H1 (cell line): ENCODE results near the gene CCDC192. TPM values are rescaled to one million over a fixed set of nuclear protein-coding genes. Genes with fewer than 3 reads are reported as not detected.

Experiments used
- CTCF ChIA-PET: fragments of 300-600 bp; sonication (Branson Sonifier 250); formaldehyde crosslinking; loops from one replicate; lab custom pipeline; 2021; ENCODE audit not compliant: partially characterized antibody; lab: Charles Lee
- POLR2A ChIA-PET: fragments of 300-600 bp; sonication (Branson Sonifier 250); formaldehyde crosslinking; loops from one replicate; lab custom pipeline; 2021; ENCODE audit warnings: inconsistent platforms; ENCODE audit not compliant: partially characterized antibody; lab: Charles Lee
- DNase-seq, 2 experiments: peaks; one replicate each; pipeline versions ENCODE4 v3.0.0 to v3.0.0-alpha.2; 2010 to 2022; ENCODE audit warnings: low spot score in 2 of 2, low read depth in 1 of 2, mixed read lengths in 1 of 2
- FAIRE-seq: peaks from 2 replicates; lab custom pipeline; 2011; peaks lifted over from hg19 to GRCh38; lab: Jason Lieb, UNC
- H2AFZ ChIP-seq: 2 replicates; pipeline ENCODE4 v1.8.1; 2012; ENCODE audit warnings: low read length, inconsistent platforms
- H2AK5ac ChIP-seq: 2 replicates; pipeline ENCODE4 v1.6.1; 2013; ENCODE audit warnings: low read depth, low read length
- H2BK120ac ChIP-seq: replicated peaks from 2 replicates; pipeline ENCODE3; 2013; ENCODE audit warnings: low read depth, low read length, inconsistent platforms
- H2BK12ac ChIP-seq: 2 replicates; pipeline ENCODE4 v1.6.1; 2013; ENCODE audit warnings: low read depth, low read length
- H2BK15ac ChIP-seq: 2 replicates; pipeline ENCODE4 v1.6.1; 2013; ENCODE audit warnings: low read length
- H2BK20ac ChIP-seq: 2 replicates; pipeline ENCODE4 v1.6.1; 2013; ENCODE audit warnings: low read length
- H2BK5ac ChIP-seq: 2 replicates; pipeline ENCODE4 v1.6.1; 2013; ENCODE audit warnings: low read depth, low read length
- H3K14ac ChIP-seq: 2 replicates; pipeline ENCODE4 v1.6.1; 2013; ENCODE audit warnings: inconsistent platforms; ENCODE audit not compliant: insufficient read length
- H3K18ac ChIP-seq: 2 replicates; pipeline ENCODE4 v1.6.1; 2013; ENCODE audit warnings: low read length; ENCODE audit errors: extremely low read depth
- H3K23ac ChIP-seq: 2 replicates; pipeline ENCODE4 v1.6.1; 2013; ENCODE audit warnings: inconsistent platforms; ENCODE audit not compliant: insufficient read length
- H3K23me2 ChIP-seq: 2 replicates; pipeline ENCODE4 v1.6.1; 2013; ENCODE audit warnings: low read depth, low read length
- H3K27ac ChIP-seq: 2 replicates; pipeline ENCODE4 v1.6.1; 2011; ENCODE audit warnings: low read depth, low read length, inconsistent platforms
- H3K27me3 ChIP-seq, 4 experiments: replicated peaks in 1 of 4; 1 replicate in 1 of 4; 2 replicates in 3 of 4; pipeline versions ENCODE4 v1.6.1 to v1.8.1; 2011 to 2013; ENCODE audit warnings: low read length in 3 of 4, mild to moderate bottlenecking in 3 of 4, inconsistent platforms in 2 of 4, mixed read lengths in 2 of 4, moderate library complexity in 1 of 4; ENCODE audit not compliant: control insufficient read depth in 3 of 4, insufficient read depth in 3 of 4; ENCODE audit errors: extremely low read depth in 1 of 4
- H3K36me3 ChIP-seq, 4 experiments: 2 replicates each; pipeline versions ENCODE4 v1.6.1 to v1.8.1; 2011 to 2013; ENCODE audit warnings: mild to moderate bottlenecking in 4 of 4, low read length in 3 of 4, moderate library complexity in 2 of 4, control low read depth in 1 of 4, inconsistent platforms in 1 of 4; ENCODE audit not compliant: insufficient read depth in 4 of 4, control insufficient read depth in 2 of 4
- H3K4ac ChIP-seq: replicated peaks from 2 replicates; pipeline ENCODE3; 2013; ENCODE audit warnings: low read length, low read depth, mixed read lengths, inconsistent platforms; ENCODE audit not compliant: insufficient read length
- H3K4me1 ChIP-seq, 4 experiments: replicated peaks in 1 of 4; 1 replicate in 1 of 4; 2 replicates in 3 of 4; pipeline versions ENCODE4 v1.6.1 to v1.8.1; 2011 to 2013; ENCODE audit warnings: low read length in 3 of 4, inconsistent platforms in 2 of 4, mixed read lengths in 1 of 4; ENCODE audit not compliant: insufficient read depth in 4 of 4, control insufficient read depth in 3 of 4
- H3K4me2 ChIP-seq, 2 experiments: 2 replicates each; pipeline versions ENCODE4 v1.6.1 to v1.8.1; 2011 to 2013; ENCODE audit warnings: low read depth in 2 of 2, low read length in 2 of 2, control low read depth in 1 of 2, inconsistent platforms in 1 of 2, mild to moderate bottlenecking in 1 of 2; ENCODE audit not compliant: insufficient read depth in 1 of 2
- H3K4me3 ChIP-seq, 4 experiments: fragments of 200-600, 300-600 bp in 1 of 4; sonication (generic), shearing (Covaris generic), sonication (Bioruptor Twin) in 1 of 4; 2 replicates each; pipeline versions ENCODE4 v1.5.1 to v1.8.1; 2011 to 2016; ENCODE audit warnings: low read length in 4 of 4, low read depth in 3 of 4, control low read depth in 2 of 4, inconsistent platforms in 2 of 4, mild to moderate bottlenecking in 2 of 4, mixed read lengths in 1 of 4, moderate library complexity in 1 of 4; ENCODE audit not compliant: insufficient read depth in 2 of 4; ENCODE audit errors: extremely low read depth in 1 of 4
- H3K56ac ChIP-seq: replicated peaks from 2 replicates; pipeline ENCODE3; 2013; ENCODE audit warnings: low read depth, mild to moderate bottlenecking, mixed read lengths, low read length, inconsistent platforms; ENCODE audit not compliant: insufficient read length
- H3K79me1 ChIP-seq: 2 replicates; pipeline ENCODE4 v1.6.1; 2013; ENCODE audit warnings: low read depth, low read length, control low read depth
- H3K79me2 ChIP-seq, 2 experiments: 2 replicates each; pipeline versions ENCODE4 v1.6.1 to v1.8.1; 2012 to 2013; ENCODE audit warnings: low read length in 2 of 2, mild to moderate bottlenecking in 2 of 2, inconsistent platforms in 1 of 2; ENCODE audit not compliant: insufficient read depth in 2 of 2, control insufficient read depth in 1 of 2
- H3K9ac ChIP-seq, 4 experiments: replicated peaks in 1 of 4; 1 replicate in 1 of 4; 2 replicates in 3 of 4; pipeline versions ENCODE4 v1.6.1 to v1.8.1; 2011 to 2013; ENCODE audit warnings: low read depth in 3 of 4, low read length in 3 of 4, control low read depth in 2 of 4, mild to moderate bottlenecking in 2 of 4, moderate library complexity in 2 of 4, inconsistent platforms in 1 of 4; ENCODE audit errors: extremely low read depth in 1 of 4
- H3K9me3 ChIP-seq, 2 experiments: 2 replicates each; pipeline versions ENCODE4 v1.6.1 to v1.8.1; 2012 to 2013; ENCODE audit warnings: mild to moderate bottlenecking in 2 of 2, moderate library complexity in 2 of 2, control low read depth in 1 of 2, inconsistent platforms in 1 of 2, low read depth in 1 of 2, low read length in 1 of 2, mixed read lengths in 1 of 2; ENCODE audit not compliant: insufficient read depth in 2 of 2
- H4K20me1 ChIP-seq, 2 experiments: replicated peaks in 1 of 2; 2 replicates each; pipeline versions ENCODE3 to v1.8.1; 2011 to 2013; ENCODE audit warnings: inconsistent platforms in 2 of 2, low read length in 2 of 2, mild to moderate bottlenecking in 1 of 2; ENCODE audit not compliant: insufficient read depth in 2 of 2, control insufficient read depth in 1 of 2
- H4K5ac ChIP-seq: 2 replicates; pipeline ENCODE4 v1.6.1; 2013; ENCODE audit warnings: low read length, low read depth, mixed read lengths, inconsistent platforms; ENCODE audit not compliant: insufficient read length
- H4K8ac ChIP-seq: 2 replicates; pipeline ENCODE4 v1.8.0; 2013; ENCODE audit warnings: mild to moderate bottlenecking, moderate library complexity, low read length, inconsistent platforms; ENCODE audit not compliant: insufficient read depth; ENCODE audit errors: extremely low read depth
- H4K91ac ChIP-seq: replicated peaks from 2 replicates; pipeline ENCODE3; 2013; ENCODE audit warnings: low read length, mixed read lengths, inconsistent platforms; ENCODE audit not compliant: insufficient read length
- ATF3 ChIP-seq: IDR thresholded peaks from 2 replicates; pipeline ENCODE4 v1.6.1; 2011; ENCODE audit warnings: low read depth, mild to moderate bottlenecking, low read length; ENCODE audit not compliant: insufficient read depth
- BACH1 ChIP-seq: IDR thresholded peaks from 2 replicates; pipeline ENCODE4 v1.6.1; 2012; ENCODE audit warnings: low read length, improper control_type of control experiment
- KDM1A ChIP-seq: fragments of 200-600, 300-600 bp; sonication (generic); IDR thresholded peaks from 2 replicates; pipeline ENCODE4 v1.7.1; 2016; ENCODE audit warnings: mild to moderate bottlenecking, low read length, borderline replicate concordance
- PHF8 ChIP-seq: fragments of 200-600 bp; sonication (generic); conservative IDR thresholded peaks from 2 replicates; pipeline ENCODE4 v1.7.1; 2012; ENCODE audit warnings: low read depth, mild to moderate bottlenecking, inconsistent platforms, low read length, moderate library complexity
- RFX5 ChIP-seq: IDR thresholded peaks from 2 replicates; pipeline ENCODE4 v1.6.1; 2011; ENCODE audit warnings: low read depth, low read length, improper control_type of control experiment, borderline replicate concordance
- TAF1 ChIP-seq: IDR thresholded peaks from 2 replicates; pipeline ENCODE4 v1.6.1; 2011; ENCODE audit warnings: mild to moderate bottlenecking, low read depth, low read length
- YY1 ChIP-seq: IDR thresholded peaks from 2 replicates; pipeline ENCODE4 v1.6.1; 2011; ENCODE audit warnings: low read depth, mild to moderate bottlenecking, low read length
- WGBS, 2 experiments: shearing (Covaris generic) in 1 of 2; methylation state at CpG; one replicate each; pipeline versions ENCODE4 v1.1.6 to v1.1.7; 2013 to 2015; ENCODE audit warnings: low lambda C conversion rate in 2 of 2, mixed read lengths in 2 of 2, inconsistent platforms in 1 of 2, low coverage in 1 of 2, missing lambda C conversion rate in 1 of 2; ENCODE audit not compliant: insufficient replicate concordance in 2 of 2, insufficient coverage in 1 of 2, insufficient read length in 1 of 2; ENCODE audit errors: extremely low coverage in 1 of 2, missing lambda C conversion rate in 1 of 2; 5-methylcytosine and 5-hydroxymethylcytosine counted together
- polyA plus RNA-seq, 7 experiments: library from polyadenylated mRNA; depleted of rRNA in 3 of 7; stranded (reverse) in 5 of 7; unstranded in 2 of 7; fragments of >200 nt in 5 of 7; fragments of 200-250 nt in 2 of 7; gene quantifications; 1 replicate in 5 of 7; 2 replicates in 1 of 7; 4 replicates in 1 of 7; pipeline versions ENCODE4 v1.2.1 to v1.2.3, GENCODE V29; 2011 to 2013; ENCODE audit warnings: missing spikeins in 2 of 7, mixed read lengths in 2 of 7
- total RNA-seq: library from RNA; stranded (reverse); fragmentation: NEBNext Ultra II Directional; extraction: Animal tissue kit (Norgen Biotek cat#: 25700); gene quantifications from 2 replicates; pipeline ENCODE4 v1.2.1, GENCODE V29; 2021

CCDC192 gene
- total and polyA plus RNA-seq, 2 of the 8 experiments (the other 6 are each of a cell fraction or from before 2014, with no cell fraction given) = 0.61 TPM; not detected in 1

- H2BK120ac ChIP-seq = peak overlapping the region; percentile 14
- no peak overlapping the region for H4K5ac ChIP-seq
- no peaks in the 10 kb centered on the region for H3K23me2 ChIP-seq
- no peak overlapping the region for H2AK5ac ChIP-seq
- no peak overlapping the region for H2BK15ac ChIP-seq
- H3K27ac ChIP-seq = no peak overlapping the region
- no peak for DNase-seq
- peak overlapping the region in 2 of 4 experiments; percentile 47 to 54; a peak in 3 of 7 replicates for H3K9ac ChIP-seq
- no peak overlapping the region; the same call in 1 of the 2 replicates for H2BK5ac ChIP-seq
- H3K79me2 ChIP-seq = no peaks in the 10 kb centered on the region
- 0 out of 2 replicates have a peak, but pooled peaks have one; percentile 25 for TF ChIP-seq TAF1
- no peak for TF ChIP-seq BACH1
- peak; percentile 54; the same call in 1 of the 2 replicates for TF ChIP-seq KDM1A
- TF ChIP-seq PHF8 = 0 out of 2 replicates have a peak, but pooled peaks have one; percentile 18
- no peak for TF ChIP-seq ATF3
- TF ChIP-seq YY1 = peak; percentile 77
- no peak for TF ChIP-seq RFX5
- no peak for FAIRE-seq
- H4K91ac ChIP-seq = no peak overlapping the region
- H3K18ac ChIP-seq = no peak overlapping the region
- H3K4me2 ChIP-seq = peak overlapping the region; percentile 48 to 55
- H3K27me3 ChIP-seq = no peaks in the 10 kb centered on the region; a peak in 2 of 7 replicates
- H3K36me3 ChIP-seq = no peaks in the 10 kb centered on the region
- WGBS, 2 experiments = 35% methylated on average over 8 of the region's 10 CpGs; no CpG with 5 or more reads in 1 of the 2 experiments
- H3K79me1 ChIP-seq = no peaks in the 10 kb centered on the region
- H4K8ac ChIP-seq = no peak overlapping the region
- H2AFZ ChIP-seq = peak overlapping the region; percentile 94; the same call in 1 of the 2 replicates
- no peak overlapping the region for H2BK12ac ChIP-seq
- no peaks in the 10 kb centered on the region for H4K20me1 ChIP-seq
- no peak overlapping the region for H3K14ac ChIP-seq
- H3K4me3 ChIP-seq = peak overlapping the region in 3 of 4 experiments; percentile 17 to 58 (median 56); a peak in 5 of 8 replicates
- POLR2A ChIA-PET = interaction anchor here (0.9 to 1.7 kb wide), 2 partner anchors 14 to 797 kb away, joined by 3 to 4 read pairs; no protein-coding TSS in a partner anchor
- no peak overlapping the region for H3K23ac ChIP-seq
- H3K56ac ChIP-seq = no peak overlapping the region
- no peaks in the 10 kb centered on the region; a peak in 1 of 7 replicates for H3K4me1 ChIP-seq
- H3K9me3 ChIP-seq = no peaks in the 10 kb centered on the region
- CTCF ChIA-PET = interaction anchor here (1.2 kb wide), 1 partner anchor 16 kb away, joined by 3 read pairs; no protein-coding TSS in a partner anchor
- H3K4ac ChIP-seq = no peak overlapping the region
- H2BK20ac ChIP-seq = no peak overlapping the region
Measured at GRCh38 chr5:127739807-127740384, 36.7 kb downstream of the CCDC192 start.
